ENCODE results near the gene PARD6G.

DNA sequence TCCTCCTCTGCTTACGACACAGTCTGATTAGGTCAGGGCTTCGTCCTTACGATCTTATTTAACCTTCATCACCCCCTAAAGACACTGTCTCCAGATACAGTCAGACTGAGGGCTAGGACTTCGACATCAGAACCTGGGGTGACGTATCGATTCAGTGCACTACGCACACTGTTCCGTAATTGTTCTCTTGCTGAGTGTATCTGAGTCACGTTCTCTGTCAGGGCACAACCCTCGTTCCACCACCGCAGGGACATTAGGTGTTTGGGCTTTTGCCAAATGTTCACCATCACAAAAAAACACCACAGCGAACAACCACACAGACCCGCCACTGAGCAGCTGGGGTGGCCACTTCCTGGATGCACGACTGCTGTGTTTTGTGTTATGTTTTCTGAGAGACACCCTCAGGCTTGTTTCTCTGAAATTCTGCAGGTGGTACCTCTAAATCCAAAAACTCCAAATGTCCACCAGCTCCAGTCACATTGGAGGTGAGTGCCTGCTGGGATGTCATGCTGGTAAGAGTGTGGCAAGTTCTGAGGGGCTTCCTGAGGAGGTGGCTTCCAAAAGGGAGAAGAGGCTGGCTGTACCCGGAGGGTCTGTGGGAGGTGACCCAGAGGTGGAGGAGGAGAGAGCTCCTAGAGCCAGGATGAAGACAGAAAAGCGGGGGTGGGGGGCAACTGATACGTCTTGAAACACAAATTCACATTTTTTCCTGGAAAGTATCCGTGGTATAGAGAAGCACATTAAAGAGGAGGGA is 71.7 kb downstream of the PARD6G start:
- TF ChIP-seq, protein P1, sequence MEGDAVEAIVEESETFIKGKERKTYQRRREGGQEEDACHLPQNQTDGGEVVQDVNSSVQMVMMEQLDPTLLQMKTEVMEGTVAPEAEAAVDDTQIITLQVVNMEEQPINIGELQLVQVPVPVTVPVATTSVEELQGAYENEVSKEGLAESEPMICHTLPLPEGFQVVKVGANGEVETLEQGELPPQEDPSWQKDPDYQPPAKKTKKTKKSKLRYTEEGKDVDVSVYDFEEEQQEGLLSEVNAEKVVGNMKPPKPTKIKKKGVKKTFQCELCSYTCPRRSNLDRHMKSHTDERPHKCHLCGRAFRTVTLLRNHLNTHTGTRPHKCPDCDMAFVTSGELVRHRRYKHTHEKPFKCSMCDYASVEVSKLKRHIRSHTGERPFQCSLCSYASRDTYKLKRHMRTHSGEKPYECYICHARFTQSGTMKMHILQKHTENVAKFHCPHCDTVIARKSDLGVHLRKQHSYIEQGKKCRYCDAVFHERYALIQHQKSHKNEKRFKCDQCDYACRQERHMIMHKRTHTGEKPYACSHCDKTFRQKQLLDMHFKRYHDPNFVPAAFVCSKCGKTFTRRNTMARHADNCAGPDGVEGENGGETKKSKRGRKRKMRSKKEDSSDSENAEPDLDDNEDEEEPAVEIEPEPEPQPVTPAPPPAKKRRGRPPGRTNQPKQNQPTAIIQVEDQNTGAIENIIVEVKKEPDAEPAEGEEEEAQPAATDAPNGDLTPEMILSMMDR (conservative IDR thresholded peaks at IDR 0.05) = no peak
- no peak for TF ChIP-seq EZH2 (IDR thresholded peaks at IDR 0.05; ENCODE audit: low read depth)
